Ovary (tissue), 9 donors: ENCODE measurements around the gene COPE. TPM values are rescaled to one million over a fixed set of nuclear protein-coding genes. Genes with fewer than 3 reads are reported as not detected.

Source experiments
- DNase-seq, 5 donors: peaks; one replicate each; pipeline ENCODE4 v3.0.0-alpha.2; 2019 to 2020
- H3K27ac ChIP-seq, 2 donors: fragments of 200-600 bp; one replicate each; pipeline versions ENCODE4 v1.5.1 to v1.8.0; 2019 to 2022
- H3K27me3 ChIP-seq: fragments of 200-600 bp; one replicate; pipeline ENCODE4 v1.8.0; 2022
- H3K36me3 ChIP-seq: fragments of 200-600 bp; sonication (generic); one replicate; pipeline ENCODE4 v1.5.1; 2019
- H3K4me1 ChIP-seq: one replicate; pipeline ENCODE4 v1.8.1; 2013; ENCODE audit warnings: mild to moderate bottlenecking, moderate library complexity; ENCODE audit not compliant: insufficient read depth
- H3K4me3 ChIP-seq: fragments of 200-600 bp; sonication (generic); one replicate; pipeline ENCODE4 v1.5.1; 2017
- H3K9me3 ChIP-seq, 2 donors: fragments of 200-600 bp in 1 of 2; sonication (generic) in 1 of 2; one replicate each; pipeline versions ENCODE4 v1.5.1 to v1.8.1; 2013 to 2019; ENCODE audit warnings: mild to moderate bottlenecking in 1 of 2, moderate library complexity in 1 of 2
- EP300 ChIP-seq: sonication (generic); formaldehyde crosslinking; IDR thresholded peaks from one replicate; pipeline ENCODE4 v1.6.1; 2017; ENCODE audit warnings: antibody characterized with exemption
- POLR2A ChIP-seq: fragments of 450-650 bp; IDR thresholded peaks from one replicate; pipeline ENCODE4 v1.6.1; 2017; ENCODE audit warnings: antibody characterized with exemption, mild to moderate bottlenecking, moderate library complexity
- WGBS, 3 donors: extraction: QIAGEN DNeasy Blood & Tissue Kit in 1 of 3; methylation state at CpG; one replicate each; pipeline versions ENCODE4 v1.1.5 to v1.1.7; 2013 to 2017; 5-methylcytosine and 5-hydroxymethylcytosine counted together
- intact Hi-C, 4 donors: fragments of 100-400 bp; cut with DNase I; formaldehyde crosslinking; loops; one replicate each; pipeline versions ENCODE4 v1.11.0 to v1.15.1; 2022 to 2023
- polyA plus RNA-seq, 2 donors: library from polyadenylated mRNA; stranded (reverse); fragments of 200-250 nt in 1 of 2; fragments of 350-450 nt in 1 of 2; fragmentation: Illumina TruSeq in 1 of 2; extraction: RNeasy Lipid Tissue Mini Kit (QIAGEN cat#74804) in 1 of 2; gene quantifications; one replicate each; pipeline ENCODE4 v1.2.3, GENCODE V29; 2013 to 2014
- total RNA-seq, 7 donors: library from RNA; depleted of rRNA in 2 of 7; stranded (reverse); fragments of >200 nt in 2 of 7; fragmentation: NEBNext Ultra II Directional in 3 of 7; extraction: Animal tissue kit (Norgen Biotek cat#: 25700) in 3 of 7; gene quantifications; one replicate each; pipeline versions ENCODE4 v1.1.0 to v1.2.4, GENCODE V29; 2016 to 2023
- TF ChIP-seq, protein P1 (sequence below), 3 donors: fragments of 450-650 bp in 2 of 3; fragments of 200-600 bp in 1 of 3; IDR thresholded peaks; one replicate each; pipeline versions ENCODE4 v1.5.1 to v1.8.0; 2016 to 2022; ENCODE audit warnings: antibody characterized with exemption in 3 of 3, mild to moderate bottlenecking in 1 of 3
- donor health status: DM: no; HTN: no; CAD: no; lungs with moderate emphysema.
- donor health status: DM: no; HTN: no; CAD: no.
- donor health status: Bipolar disorder and iron deficiency.
- donor health status: DM: yes; HTN: yes; CAD: no.
- donor health status: DM: no; HTN: no; CAD: no.
- donor health status: DM: yes; HTN: yes; CAD: no.

Gene COPE
- total and polyA plus RNA-seq, 9 donors, result 11.3 to 140 (median 115) TPM

DNA sequence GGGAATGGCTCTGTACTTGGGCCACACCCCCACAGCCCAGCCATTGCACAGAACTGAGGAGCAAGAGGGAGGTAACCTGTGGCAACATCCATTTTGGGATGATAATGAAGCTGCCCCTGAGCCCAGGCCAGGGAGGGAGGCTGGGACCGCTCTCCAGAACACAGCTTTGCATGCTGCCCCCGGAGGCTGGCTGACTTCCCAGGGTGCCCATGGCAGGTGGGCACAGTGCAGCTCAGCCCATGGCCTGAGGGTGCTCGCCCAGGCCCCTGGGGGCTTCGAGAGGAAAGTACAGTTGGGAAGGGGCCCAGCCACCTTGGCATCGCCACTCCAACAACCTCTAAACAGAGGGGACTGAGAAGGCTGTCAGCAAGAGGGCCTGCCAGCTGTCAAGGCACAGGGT, 5.7 kb downstream of the COPE start:
- WGBS, 3 donors, result 77 to 93% (median 85%) methylated on average over 3 to 5 of the region's 5 CpGs
- H3K27ac ChIP-seq, result no peak overlapping the region
- no peaks in the 10 kb centered on the region for H3K36me3 ChIP-seq
- H3K4me1 ChIP-seq, result peaks cover 6% of the 10 kb centered on the region
- intact Hi-C loops, result no loop called here
- TF ChIP-seq POLR2A (no peak), EP300 (no peak)
- TF ChIP-seq, protein P1, sequence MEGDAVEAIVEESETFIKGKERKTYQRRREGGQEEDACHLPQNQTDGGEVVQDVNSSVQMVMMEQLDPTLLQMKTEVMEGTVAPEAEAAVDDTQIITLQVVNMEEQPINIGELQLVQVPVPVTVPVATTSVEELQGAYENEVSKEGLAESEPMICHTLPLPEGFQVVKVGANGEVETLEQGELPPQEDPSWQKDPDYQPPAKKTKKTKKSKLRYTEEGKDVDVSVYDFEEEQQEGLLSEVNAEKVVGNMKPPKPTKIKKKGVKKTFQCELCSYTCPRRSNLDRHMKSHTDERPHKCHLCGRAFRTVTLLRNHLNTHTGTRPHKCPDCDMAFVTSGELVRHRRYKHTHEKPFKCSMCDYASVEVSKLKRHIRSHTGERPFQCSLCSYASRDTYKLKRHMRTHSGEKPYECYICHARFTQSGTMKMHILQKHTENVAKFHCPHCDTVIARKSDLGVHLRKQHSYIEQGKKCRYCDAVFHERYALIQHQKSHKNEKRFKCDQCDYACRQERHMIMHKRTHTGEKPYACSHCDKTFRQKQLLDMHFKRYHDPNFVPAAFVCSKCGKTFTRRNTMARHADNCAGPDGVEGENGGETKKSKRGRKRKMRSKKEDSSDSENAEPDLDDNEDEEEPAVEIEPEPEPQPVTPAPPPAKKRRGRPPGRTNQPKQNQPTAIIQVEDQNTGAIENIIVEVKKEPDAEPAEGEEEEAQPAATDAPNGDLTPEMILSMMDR (IDR thresholded peaks at IDR 0.05), result no peak
- no peaks in the 10 kb centered on the region for H3K27me3 ChIP-seq
- no peaks in the 10 kb centered on the region for H3K9me3 ChIP-seq
- no peak overlapping the region for H3K4me3 ChIP-seq
- no peak for DNase-seq

DNA sequence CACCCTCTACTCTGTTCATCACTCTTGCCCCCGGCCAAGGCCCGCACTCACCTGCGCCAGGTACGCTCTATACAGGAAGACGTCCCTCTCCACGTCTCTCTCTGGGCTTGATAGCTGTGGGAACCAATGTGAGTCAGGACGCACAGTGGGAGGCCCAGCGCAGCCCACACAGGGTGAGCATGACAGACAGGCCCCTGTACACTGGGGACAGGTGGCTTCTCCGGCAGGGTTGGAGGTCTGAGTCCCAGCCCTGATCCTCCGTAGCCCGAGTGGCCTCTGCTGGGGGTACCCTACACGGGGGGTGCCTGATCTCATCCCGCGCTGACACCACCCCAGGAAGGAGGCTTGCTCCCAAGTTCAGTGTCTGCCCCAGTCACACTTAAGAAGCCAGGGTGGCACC, 6.3 kb downstream of the COPE start:
- intact Hi-C loops, result no loop called here
- TF ChIP-seq POLR2A, result no peak
- TF ChIP-seq EP300, result no peak
- TF ChIP-seq, protein P1 (IDR thresholded peaks at IDR 0.05), result no peak
- WGBS, 3 donors, result 91 to 96% (median 93%) methylated on average over 14 of the region's 14 CpGs
- Histone ChIP-seq H3K4me1 (peaks cover 3% of the 10 kb centered on the region), H3K9me3 (no peaks in the 10 kb centered on the region), H3K4me3 (no peak overlapping the region), H3K27me3 (no peaks in the 10 kb centered on the region), H3K36me3 (no peaks in the 10 kb centered on the region), H3K27ac (no peak overlapping the region)
- no peak for DNase-seq

DNA sequence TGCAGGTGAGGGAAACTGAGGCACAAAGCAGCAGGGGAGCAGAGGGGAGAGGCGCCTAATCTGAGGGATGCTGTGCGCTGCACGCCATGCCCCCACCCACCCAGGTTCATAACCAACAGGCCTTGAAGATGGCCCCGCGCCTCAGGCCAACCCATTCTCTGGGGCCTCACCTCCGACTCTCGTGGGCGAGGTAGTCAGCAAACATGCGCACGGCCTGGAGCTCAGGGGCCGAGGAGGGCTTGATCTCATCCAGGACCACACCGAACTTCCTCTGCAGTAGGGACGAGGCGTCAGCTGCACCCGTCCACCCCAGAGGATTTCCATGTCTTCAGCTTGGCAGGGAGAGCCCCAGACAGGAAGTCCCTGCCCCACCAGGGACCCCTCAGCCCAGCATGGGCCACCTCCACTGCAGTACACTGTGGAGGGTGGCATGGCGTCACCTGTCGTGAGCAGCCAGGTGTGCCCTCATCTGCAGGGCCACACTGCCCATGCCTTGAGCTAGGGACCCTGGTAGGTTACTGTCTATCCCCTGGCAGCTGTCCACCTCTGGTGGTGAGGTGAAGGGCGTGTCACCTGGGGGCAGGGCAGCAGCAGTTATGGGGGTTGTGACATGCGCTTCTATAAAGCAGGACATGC, 8.3 kb downstream of the COPE start:
- no peaks in the 10 kb centered on the region for H3K27me3 ChIP-seq
- no peak for DNase-seq
- no peaks in the 10 kb centered on the region for H3K36me3 ChIP-seq
- intact Hi-C loops, result no loop called here
- no peak overlapping the region for H3K4me3 ChIP-seq
- no peak for TF ChIP-seq POLR2A
- TF ChIP-seq EP300, result no peak
- TF ChIP-seq, protein P1 (IDR thresholded peaks at IDR 0.05), result no peak
- no peak overlapping the region for H3K27ac ChIP-seq
- no peaks in the 10 kb centered on the region for H3K9me3 ChIP-seq
- no peaks in the 10 kb centered on the region for H3K4me1 ChIP-seq
- WGBS, 3 donors, result 90 to 94% (median 94%) methylated on average over 19 of the region's 19 CpGs

DNA sequence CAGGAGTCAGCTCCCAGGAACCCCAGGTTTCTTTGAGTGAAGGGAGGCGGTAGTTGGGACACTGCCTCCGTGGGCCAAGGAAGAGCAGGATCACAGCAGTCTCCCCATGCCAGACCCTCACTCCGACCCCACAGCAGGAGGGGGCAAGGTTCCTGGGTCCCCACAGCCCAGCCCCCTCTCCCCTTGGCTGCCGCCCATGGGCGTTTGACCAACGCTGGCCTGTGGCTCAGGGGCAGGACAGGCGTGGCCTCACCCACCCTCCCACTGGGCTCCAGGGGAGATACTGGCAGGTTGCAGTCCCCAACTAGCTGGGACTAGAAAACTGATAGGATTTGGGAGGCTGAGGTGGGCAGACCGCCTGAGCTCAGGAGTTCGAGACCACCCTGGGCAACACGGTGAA, 9.2 kb downstream of the COPE start:
- intact Hi-C loops, result no loop called here

More for the DNA sequence above, 9.2 kb downstream of the COPE start:
- 83 to 89% (median 86%) methylated on average over 10 of the region's 10 CpGs for WGBS, 3 donors
- Histone ChIP-seq H3K9me3 (no peaks in the 10 kb centered on the region), H3K4me1 (no peaks in the 10 kb centered on the region), H3K27ac (no peak overlapping the region), H3K36me3 (no peaks in the 10 kb centered on the region), H3K27me3 (no peaks in the 10 kb centered on the region), H3K4me3 (no peak overlapping the region)
- DNase-seq, result no peak
- TF ChIP-seq, protein P1 (IDR thresholded peaks at IDR 0.05), result no peak
- TF ChIP-seq EP300, result no peak
- TF ChIP-seq POLR2A, result no peak
